GM12872 (cell line): Measurements from ENCODE around the gene PRSS16.

Experiments used
- TF ChIP-seq, protein P1 (sequence below): IDR thresholded peaks from 3 replicates; pipeline ENCODE4 v1.5.1; 2011; ENCODE audit warnings: low read depth, mild to moderate bottlenecking, low read length, moderate library complexity; ENCODE audit not compliant: insufficient read depth

Gene PRSS16

GRCh38 chr6:27251606-27252251 lies 4.2 kb downstream of the PRSS16 start:
- TF ChIP-seq, protein P1, sequence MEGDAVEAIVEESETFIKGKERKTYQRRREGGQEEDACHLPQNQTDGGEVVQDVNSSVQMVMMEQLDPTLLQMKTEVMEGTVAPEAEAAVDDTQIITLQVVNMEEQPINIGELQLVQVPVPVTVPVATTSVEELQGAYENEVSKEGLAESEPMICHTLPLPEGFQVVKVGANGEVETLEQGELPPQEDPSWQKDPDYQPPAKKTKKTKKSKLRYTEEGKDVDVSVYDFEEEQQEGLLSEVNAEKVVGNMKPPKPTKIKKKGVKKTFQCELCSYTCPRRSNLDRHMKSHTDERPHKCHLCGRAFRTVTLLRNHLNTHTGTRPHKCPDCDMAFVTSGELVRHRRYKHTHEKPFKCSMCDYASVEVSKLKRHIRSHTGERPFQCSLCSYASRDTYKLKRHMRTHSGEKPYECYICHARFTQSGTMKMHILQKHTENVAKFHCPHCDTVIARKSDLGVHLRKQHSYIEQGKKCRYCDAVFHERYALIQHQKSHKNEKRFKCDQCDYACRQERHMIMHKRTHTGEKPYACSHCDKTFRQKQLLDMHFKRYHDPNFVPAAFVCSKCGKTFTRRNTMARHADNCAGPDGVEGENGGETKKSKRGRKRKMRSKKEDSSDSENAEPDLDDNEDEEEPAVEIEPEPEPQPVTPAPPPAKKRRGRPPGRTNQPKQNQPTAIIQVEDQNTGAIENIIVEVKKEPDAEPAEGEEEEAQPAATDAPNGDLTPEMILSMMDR = peak; percentile 61

- TF ChIP-seq, protein P1 = no peak
Observed at GRCh38 chr6:27254566-27254965, 7.1 kb downstream of the PRSS16 start.

DNA sequence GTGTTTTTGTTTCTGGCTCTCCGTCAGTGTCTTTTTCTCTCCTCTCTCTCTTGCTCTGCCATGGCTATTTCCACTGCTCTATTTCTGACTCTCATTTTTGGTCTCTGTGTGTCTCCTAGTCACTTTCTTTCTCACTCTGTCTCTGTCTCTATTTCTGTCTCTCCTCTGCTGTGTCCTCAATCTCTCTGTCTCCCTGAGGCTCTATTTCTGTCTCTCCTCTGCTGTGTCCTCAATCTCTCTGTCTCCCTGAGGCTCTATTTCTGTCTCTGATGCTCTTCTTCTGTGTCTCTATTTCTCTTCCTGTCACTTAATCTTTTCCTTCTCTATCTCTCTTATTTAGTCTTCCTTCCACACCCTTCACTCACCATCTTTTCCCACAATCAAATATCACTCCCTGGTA lies 8.4 kb downstream of the PRSS16 start:
- TF ChIP-seq, protein P1 = no peak

DNA sequence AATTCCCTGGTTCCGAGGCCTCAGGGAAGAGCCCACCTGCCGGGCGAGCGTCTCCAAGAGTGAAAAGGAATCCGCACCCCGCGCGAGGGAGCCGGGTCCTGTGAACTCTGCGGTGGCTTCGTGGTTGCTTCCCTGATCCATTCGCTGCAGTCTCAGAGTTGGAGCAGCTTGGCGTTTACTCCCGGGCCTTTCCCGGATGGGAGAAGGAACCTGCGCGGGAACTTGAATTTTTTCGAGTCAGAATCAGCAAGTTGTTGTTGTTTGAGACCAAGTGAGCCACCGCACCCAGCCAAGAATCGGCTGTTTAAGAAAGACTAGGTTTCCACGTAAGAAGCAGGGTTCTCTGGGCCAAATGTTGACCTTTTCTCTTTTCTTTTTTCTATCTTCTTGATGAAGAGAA lies 12.9 kb downstream of the PRSS16 start:
- TF ChIP-seq, protein P1 = no peak

DNA sequence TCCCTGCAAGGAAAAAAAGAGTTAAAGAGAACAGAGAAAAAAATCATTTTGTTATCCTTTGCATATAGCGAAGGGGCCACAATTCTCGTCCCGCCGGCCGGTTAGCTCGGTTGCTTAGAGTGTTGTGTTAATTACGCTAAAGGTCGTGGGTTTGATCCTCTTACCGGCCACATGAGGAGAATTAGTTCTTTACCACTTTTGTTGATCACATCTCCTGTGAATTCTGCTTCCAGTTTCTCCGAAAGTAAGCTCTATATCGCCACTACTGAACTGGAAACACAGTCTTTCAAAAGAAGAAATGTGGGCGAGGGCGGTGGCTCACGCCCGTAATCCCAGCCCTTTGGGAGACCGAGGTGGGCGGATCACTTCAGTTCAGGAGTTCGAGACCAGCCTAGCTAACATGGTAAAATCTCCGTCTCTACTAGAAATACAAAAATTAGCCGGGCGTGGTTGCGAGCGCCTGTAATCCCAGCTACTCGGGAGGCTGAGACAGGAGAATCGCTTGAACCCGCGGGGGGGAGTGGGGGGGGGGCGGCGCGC lies 13.4 kb downstream of the PRSS16 start:
- TF ChIP-seq, protein P1 = no peak

GRCh38 chr6:27263886-27264285 lies 16.4 kb downstream of the PRSS16 start:
- TF ChIP-seq, protein P1 = no peak

DNA sequence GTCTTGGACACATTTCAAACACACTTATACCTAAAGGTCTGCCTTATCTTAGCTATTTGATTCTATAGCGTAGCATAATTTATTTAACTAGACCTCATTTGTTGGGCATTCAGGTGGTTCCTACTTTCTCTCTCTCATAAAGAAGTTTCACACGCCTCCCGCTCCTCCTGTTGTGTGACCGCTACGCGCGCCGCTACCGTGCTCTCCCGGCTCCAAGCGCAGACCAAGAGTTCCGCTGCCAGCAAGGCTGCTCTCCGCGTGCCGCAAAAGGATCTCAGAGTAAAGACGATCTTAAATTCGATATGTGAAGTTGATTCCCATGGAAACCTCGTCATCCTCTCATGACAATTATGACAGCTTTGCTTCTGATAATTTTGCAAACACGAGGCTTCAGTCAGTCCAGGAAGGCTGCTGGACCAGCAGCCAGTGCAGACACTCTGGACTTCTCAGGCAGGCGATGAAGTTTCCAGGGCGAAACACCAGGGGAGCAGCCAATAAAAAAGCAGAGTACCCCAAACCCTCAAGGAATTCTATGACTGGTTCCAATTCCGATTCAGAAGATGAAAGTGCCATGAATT lies 20.4 kb downstream of the PRSS16 start:
- TF ChIP-seq, protein P1 = no peak
